GM19328 (cell line): Measurements from ENCODE around the gene CD320.

ENCODE experiments used
- ATAC-seq: cut with Tn5 transposase; IDR thresholded peaks from one replicate; pipeline ENCODE4 v1.9.1; 2021; ENCODE audit warnings: mild to moderate bottlenecking, moderate library complexity; ENCODE audit not compliant: unreplicated experiment

The CD320 gene

GRCh38 chr19:8255426-8256125 is 52.6 kb downstream of the CD320 start:
- no peak for ATAC-seq

GRCh38 chr19:8254286-8255001 is 53.7 kb downstream of the CD320 start:
- ATAC-seq, result no peak

GRCh38 chr19:8253678-8254077 is 54.5 kb downstream of the CD320 start:
- no peak for ATAC-seq

- ATAC-seq, result no peak
Measured at GRCh38 chr19:8252922-8253589, 55.1 kb downstream of the CD320 start.
